MM.1S (cell line): ENCODE data around the gene TMEM117.

ENCODE experiments used
- DNase-seq: peaks from one replicate; pipeline ENCODE4 v3.0.0-alpha.2; 2015
- H2AFZ ChIP-seq: fragments of 300-600 bp; sonication (generic); 2 replicates; pipeline ENCODE4 v1.6.0; 2016; ENCODE audit warnings: antibody characterized with exemption, low read length
- H3F3A ChIP-seq: fragments of 300-600 bp; sonication (generic); 2 replicates; pipeline ENCODE4 v1.6.1; 2016; ENCODE audit warnings: mild to moderate bottlenecking, antibody characterized with exemption, low read length, moderate library complexity, mixed read lengths; ENCODE audit not compliant: insufficient read depth
- H3K27ac ChIP-seq: fragments of 300-600 bp; sonication (generic); 2 replicates; pipeline ENCODE4 v1.5.1; 2016; ENCODE audit warnings: mild to moderate bottlenecking, low read length
- H3K27me3 ChIP-seq: fragments of 300-600 bp; sonication (generic); replicated peaks from 2 replicates; pipeline ENCODE4 v1.6.0; 2016; ENCODE audit warnings: low read length; ENCODE audit not compliant: insufficient read depth
- H3K36me3 ChIP-seq: fragments of 300-600 bp; sonication (generic); replicated peaks from 2 replicates; pipeline ENCODE4 v1.6.1; 2016; ENCODE audit warnings: mild to moderate bottlenecking, low read length, mixed read lengths; ENCODE audit not compliant: insufficient read depth
- H3K4me1 ChIP-seq: fragments of 300-600 bp; sonication (generic); 2 replicates; pipeline ENCODE4 v1.6.1; 2016; ENCODE audit warnings: low read length, mixed read lengths
- H3K4me2 ChIP-seq: fragments of 300-600 bp; sonication (generic); 2 replicates; pipeline ENCODE4 v1.6.0; 2016; ENCODE audit warnings: low read depth, low read length
- H3K4me3 ChIP-seq: fragments of 300-600 bp; sonication (generic); 2 replicates; pipeline ENCODE4 v1.5.1; 2016; ENCODE audit warnings: low read length, mixed read lengths
- H3K79me2 ChIP-seq: fragments of 300-600 bp; sonication (generic); 2 replicates; pipeline ENCODE4 v1.6.1; 2016; ENCODE audit warnings: mixed run types, low read length, mixed read lengths
- H3K9ac ChIP-seq: fragments of 300-600 bp; sonication (generic); 2 replicates; pipeline ENCODE4 v1.6.1; 2016; ENCODE audit warnings: low read length, mixed read lengths
- H3K9me2 ChIP-seq: fragments of 300-600 bp; sonication (generic); replicated peaks from 2 replicates; pipeline ENCODE4 v1.6.1; 2016; ENCODE audit warnings: mild to moderate bottlenecking, low read length, mixed read lengths; ENCODE audit not compliant: insufficient read depth
- H3K9me3 ChIP-seq: fragments of 300-600 bp; sonication (generic); replicated peaks from 2 replicates; pipeline ENCODE4 v1.6.1; 2016; ENCODE audit warnings: mild to moderate bottlenecking, low read length, mixed read lengths; ENCODE audit not compliant: insufficient read depth
- H4K20me1 ChIP-seq: fragments of 300-600 bp; sonication (generic); 2 replicates; pipeline ENCODE4 v1.6.1; 2016; ENCODE audit warnings: mild to moderate bottlenecking, low read length, moderate library complexity, mixed read lengths; ENCODE audit not compliant: insufficient read depth
- CTCF ChIP-seq: fragments of 300-600 bp; sonication (generic); IDR thresholded peaks from 2 replicates; pipeline ENCODE4 v1.5.1; 2016; ENCODE audit warnings: antibody characterized with exemption, low read length, mixed read lengths
- EZH2 ChIP-seq: fragments of 300-600 bp; sonication (generic); optimal IDR thresholded peaks from 2 replicates; pipeline ENCODE3; 2017; ENCODE audit warnings: low read depth, mild to moderate bottlenecking, antibody characterized with exemption, low read length, mixed read lengths
- EZH2phosphoT487 ChIP-seq: fragments of 300-600 bp; sonication (generic); IDR thresholded peaks from 2 replicates; pipeline ENCODE4 v1.6.1; 2018; ENCODE audit warnings: antibody characterized with exemption, low read length

The TMEM117 gene

GRCh38 chr12:44397631-44398030, 561.8 kb downstream of the TMEM117 start:
- no peak for DNase-seq
- Histone ChIP-seq H2AFZ (no peak overlapping the region), H3K4me2 (no peak overlapping the region), H3K9me3 (no peaks in the 10 kb centered on the region), H3K27ac (no peak overlapping the region), H3K9me2 (no peaks in the 10 kb centered on the region), H3K36me3 (no peaks in the 10 kb centered on the region), H4K20me1 (no peaks in the 10 kb centered on the region), H3K4me3 (no peak overlapping the region), H3K9ac (no peak overlapping the region), H3K4me1 (no peaks in the 10 kb centered on the region), H3F3A (no peaks in the 10 kb centered on the region), H3K79me2 (no peaks in the 10 kb centered on the region), H3K27me3 (no peaks in the 10 kb centered on the region)
- TF ChIP-seq EZH2phosphoT487 (no peak), CTCF (no peak), EZH2 (no peak)

- Histone ChIP-seq H3K27ac (no peak overlapping the region), H3F3A (no peaks in the 10 kb centered on the region), H3K9me2 (no peaks in the 10 kb centered on the region), H3K4me1 (no peaks in the 10 kb centered on the region), H3K79me2 (no peaks in the 10 kb centered on the region), H3K4me2 (no peak overlapping the region), H3K9ac (no peak overlapping the region), H4K20me1 (no peaks in the 10 kb centered on the region), H3K36me3 (no peaks in the 10 kb centered on the region), H3K9me3 (no peaks in the 10 kb centered on the region), H3K27me3 (no peaks in the 10 kb centered on the region), H3K4me3 (no peak overlapping the region), H2AFZ (no peak overlapping the region)
- TF ChIP-seq CTCF (no peak), EZH2 (no peak), EZH2phosphoT487 (no peak)
- no peak for DNase-seq
Measured at GRCh38 chr12:44403185-44403584, 567.3 kb downstream of the TMEM117 start.

- Histone ChIP-seq H4K20me1 (no peaks in the 10 kb centered on the region), H3K36me3 (no peaks in the 10 kb centered on the region), H3K27ac (no peak overlapping the region), H3K9ac (no peak overlapping the region), H3K4me2 (no peak overlapping the region), H3K9me2 (no peaks in the 10 kb centered on the region), H2AFZ (no peak overlapping the region), H3K4me1 (no peaks in the 10 kb centered on the region), H3K4me3 (no peak overlapping the region), H3K9me3 (no peaks in the 10 kb centered on the region), H3K79me2 (no peaks in the 10 kb centered on the region), H3F3A (no peaks in the 10 kb centered on the region), H3K27me3 (no peaks in the 10 kb centered on the region)
- DNase-seq: no peak
- TF ChIP-seq CTCF (no peak), EZH2phosphoT487 (no peak), EZH2 (no peak)
Measured at GRCh38 chr12:44405297-44405696, 569.4 kb downstream of the TMEM117 start.

- Histone ChIP-seq H3K9me3 (no peaks in the 10 kb centered on the region), H2AFZ (no peak overlapping the region), H3K9ac (no peak overlapping the region), H3K9me2 (no peaks in the 10 kb centered on the region), H3K36me3 (no peaks in the 10 kb centered on the region), H3K27me3 (no peaks in the 10 kb centered on the region), H3K4me3 (no peak overlapping the region), H3K27ac (no peak overlapping the region), H4K20me1 (no peaks in the 10 kb centered on the region), H3K79me2 (no peaks in the 10 kb centered on the region), H3F3A (no peaks in the 10 kb centered on the region), H3K4me2 (no peak overlapping the region), H3K4me1 (no peaks in the 10 kb centered on the region)
- TF ChIP-seq CTCF (no peak), EZH2 (no peak), EZH2phosphoT487 (no peak)
- no peak for DNase-seq
Measured at GRCh38 chr12:44422559-44422958, 586.7 kb downstream of the TMEM117 start.
